CD8-positive, alpha-beta memory T cell (primary cell): ENCODE data around the gene MTOR. TPM values are rescaled to one million over a fixed set of nuclear protein-coding genes. Genes with fewer than 3 reads are reported as not detected.

ENCODE experiments used
- CTCF ChIA-PET: fragments of 350-600 bp; sonication (Branson Sonifier 250); formaldehyde crosslinking; loops from one replicate; lab custom pipeline; 2021; ENCODE audit warnings: antibody characterized with exemption; lab: Charles Lee
- POLR2A ChIA-PET: fragments of 350-600 bp; sonication (Branson Sonifier 250); formaldehyde crosslinking; loops from one replicate; lab custom pipeline; 2021; ENCODE audit warnings: antibody characterized with exemption; lab: Charles Lee
- DNase-seq, 5 donors: peaks; one replicate each; pipeline versions ENCODE4 v3.0.0 to v3.0.0-alpha.2; 2020 to 2022; ENCODE audit warnings: mixed read lengths in 1 of 5
- H3K27ac ChIP-seq: one replicate; pipeline ENCODE4 v1.7.0; 2013; ENCODE audit warnings: low read depth, mild to moderate bottlenecking, low read length, moderate library complexity
- H3K27me3 ChIP-seq: 2 replicates; pipeline ENCODE4 v1.7.0; 2013; ENCODE audit warnings: low read length, mild to moderate bottlenecking; ENCODE audit not compliant: insufficient read depth, poor library complexity, severe bottlenecking
- H3K36me3 ChIP-seq: 2 replicates; pipeline ENCODE4 v1.7.0; 2013; ENCODE audit warnings: mild to moderate bottlenecking, low read length, moderate library complexity; ENCODE audit not compliant: insufficient read depth
- H3K4me1 ChIP-seq: 2 replicates; pipeline ENCODE4 v1.7.0; 2013; ENCODE audit warnings: mild to moderate bottlenecking, low read length, moderate library complexity; ENCODE audit not compliant: insufficient read depth
- H3K4me3 ChIP-seq: 2 replicates; pipeline ENCODE4 v1.7.0; 2013; ENCODE audit warnings: mild to moderate bottlenecking, low read length
- H3K9me3 ChIP-seq: 2 replicates; pipeline ENCODE4 v1.7.0; 2013; ENCODE audit warnings: mild to moderate bottlenecking, low read length
- H3K27ac Mint-ChIP-seq, 8 donors: one replicate each; pipeline ENCODE4 v1.8.0; 2020 to 2021; ENCODE audit warnings: mixed read lengths in 8 of 8, mild to moderate bottlenecking in 6 of 8, inconsistent platforms in 3 of 8, moderate library complexity in 3 of 8
- H3K27me3 Mint-ChIP-seq, 2 donors: one replicate each; pipeline ENCODE4 v1.8.0; 2020 to 2021; ENCODE audit warnings: mixed read lengths in 2 of 2, mild to moderate bottlenecking in 1 of 2, moderate library complexity in 1 of 2
- H3K36me3 Mint-ChIP-seq, 3 donors: one replicate each; pipeline ENCODE4 v1.8.0; 2020 to 2021; ENCODE audit warnings: mixed read lengths in 3 of 3, inconsistent platforms in 1 of 3, mild to moderate bottlenecking in 1 of 3
- H3K4me1 Mint-ChIP-seq, 3 donors: one replicate each; pipeline ENCODE4 v1.8.0; 2020 to 2021; ENCODE audit warnings: mixed read lengths in 3 of 3, inconsistent platforms in 1 of 3, mild to moderate bottlenecking in 1 of 3
- H3K4me3 Mint-ChIP-seq, 7 donors: one replicate each; pipeline ENCODE4 v1.8.0; 2020 to 2021; ENCODE audit warnings: mixed read lengths in 7 of 7, mild to moderate bottlenecking in 6 of 7, moderate library complexity in 4 of 7, inconsistent platforms in 2 of 7
- H3K9me3 Mint-ChIP-seq, 5 donors: one replicate each; pipeline ENCODE4 v1.8.0; 2020 to 2022; ENCODE audit warnings: mixed read lengths in 5 of 5, mild to moderate bottlenecking in 3 of 5, moderate library complexity in 2 of 5, inconsistent platforms in 1 of 5
- polyA plus RNA-seq: library from polyadenylated mRNA; unstranded; fragments of 300-500 nt; fragmentation: Illumina TruSeq; gene quantifications from one replicate; pipeline ENCODE4 v1.2.3, GENCODE V29; 2021
- total RNA-seq, 2 experiments: library from RNA; stranded (reverse); gene quantifications; one replicate each; pipeline ENCODE4 v1.2.3, GENCODE V29; 2021

Gene MTOR
- total and polyA plus RNA-seq, 3 experiments from 2014 or later = 8.0 to 55.2 (median 53.9) TPM

- H3K27me3 ChIP-seq = no peaks in the 10 kb centered on the region
- no peaks in the 10 kb centered on the region for H3K4me1 ChIP-seq
- no peak overlapping the region for H3K27ac ChIP-seq
- H3K27ac Mint-ChIP-seq = no peak overlapping the region
- DNase-seq = no peak
- ChIA-PET POLR2A (no interaction called here), CTCF (interaction anchor here (1.5 kb wide), 1 partner anchor 160 kb away, joined by 4 read pairs; no protein-coding TSS in a partner anchor)
- H3K4me3 Mint-ChIP-seq = no peak overlapping the region
- peaks cover 13 to 83% (median 21%) of the 10 kb centered on the region in 3 donors for H3K36me3 Mint-ChIP-seq
- H3K36me3 ChIP-seq = peaks cover 61% of the 10 kb centered on the region
- H3K9me3 ChIP-seq = no peaks in the 10 kb centered on the region
- no peaks in the 10 kb centered on the region for H3K9me3 Mint-ChIP-seq
- no peak overlapping the region for H3K4me3 ChIP-seq
- H3K27me3 Mint-ChIP-seq = no peaks in the 10 kb centered on the region
- peaks cover 0 to 1% (median 0%) of the 10 kb centered on the region in 3 donors for H3K4me1 Mint-ChIP-seq
Measured at GRCh38 chr1:11197359-11197758, 65.0 kb downstream of the MTOR start.

- Mint-ChIP-seq H3K27ac (peak overlapping the region in 2 of 8 donors; percentile 4 to 50), H3K36me3 (peaks cover 13 to 86% (median 21%) of the 10 kb centered on the region in 3 donors), H3K27me3 (no peaks in the 10 kb centered on the region), H3K4me3 (no peak overlapping the region), H3K9me3 (no peaks in the 10 kb centered on the region), H3K4me1 (peaks cover 0 to 1% (median 0%) of the 10 kb centered on the region in 3 donors)
- Histone ChIP-seq H3K4me3 (no peak overlapping the region), H3K9me3 (no peaks in the 10 kb centered on the region), H3K27ac (no peak overlapping the region), H3K27me3 (no peaks in the 10 kb centered on the region), H3K36me3 (peaks cover 61% of the 10 kb centered on the region), H3K4me1 (no peaks in the 10 kb centered on the region)
- POLR2A ChIA-PET = no interaction called here
- DNase-seq = no peak
- CTCF ChIA-PET = interaction anchor here (1.5 kb wide), 1 partner anchor 159 kb away, joined by 4 read pairs; no protein-coding TSS in a partner anchor
Measured at GRCh38 chr1:11196945-11197344, 65.4 kb downstream of the MTOR start.

GRCh38 chr1:11194407-11195176 lies 67.8 kb downstream of the MTOR start:
- ChIA-PET CTCF (no interaction called here), POLR2A (no interaction called here)

GRCh38 chr1:11193376-11193775 lies 69.0 kb downstream of the MTOR start:
- Histone ChIP-seq H3K9me3 (no peaks in the 10 kb centered on the region), H3K36me3 (peaks cover 42% of the 10 kb centered on the region), H3K4me1 (no peaks in the 10 kb centered on the region), H3K27ac (no peak overlapping the region), H3K4me3 (no peak overlapping the region), H3K27me3 (no peaks in the 10 kb centered on the region)
- H3K4me1 Mint-ChIP-seq = no peaks in the 10 kb centered on the region
- POLR2A ChIA-PET = no interaction called here
- H3K4me3 Mint-ChIP-seq = no peak overlapping the region
- peaks cover 5 to 89% (median 17%) of the 10 kb centered on the region in 3 donors for H3K36me3 Mint-ChIP-seq
- H3K27me3 Mint-ChIP-seq = no peaks in the 10 kb centered on the region
- no peak overlapping the region for H3K27ac Mint-ChIP-seq
- CTCF ChIA-PET = no interaction called here
- no peaks in the 10 kb centered on the region for H3K9me3 Mint-ChIP-seq
- no peak for DNase-seq

More at GRCh38 chr1:11194407-11195176, 67.8 kb downstream of the MTOR start:
- Histone ChIP-seq H3K4me1 (no peaks in the 10 kb centered on the region), H3K4me3 (no peak overlapping the region), H3K9me3 (no peaks in the 10 kb centered on the region), H3K27ac (no peak overlapping the region), H3K27me3 (no peaks in the 10 kb centered on the region), H3K36me3 (peaks cover 49% of the 10 kb centered on the region)
- no peak overlapping the region for H3K4me3 Mint-ChIP-seq
- no peaks in the 10 kb centered on the region for H3K27me3 Mint-ChIP-seq
- peaks cover 0 to 1% (median 0%) of the 10 kb centered on the region in 3 donors for H3K4me1 Mint-ChIP-seq
- peak overlapping the region in 1 of 8 donors; percentile 34 for H3K27ac Mint-ChIP-seq
- DNase-seq = no peak
- peaks cover 13 to 91% (median 19%) of the 10 kb centered on the region in 3 donors for H3K36me3 Mint-ChIP-seq
- H3K9me3 Mint-ChIP-seq = no peaks in the 10 kb centered on the region

GRCh38 chr1:11188858-11189451 lies 73.4 kb downstream of the MTOR start, which contains the start of gene ANGPTL7:
TSS of gene ANGPTL7 (plus strand) at chr1:11189355. CDS start at chr1:11189580, 225 bp downstream.
- Histone ChIP-seq H3K36me3 (peaks cover 19% of the 10 kb centered on the region), H3K4me3 (no peak within 1 kb of the TSS), H3K9me3 (no peaks in the 10 kb centered on the region), H3K27ac (no peak within 1 kb of the TSS), H3K27me3 (no peaks in the 10 kb centered on the region), H3K4me1 (no peaks in the 10 kb centered on the region)
- Mint-ChIP-seq H3K36me3 (peaks cover 0 to 83% (median 9%) of the 10 kb centered on the region in 3 donors), H3K4me1 (no peaks in the 10 kb centered on the region), H3K4me3 (no peak within 1 kb of the TSS), H3K9me3 (no peaks in the 10 kb centered on the region), H3K27me3 (no peaks in the 10 kb centered on the region), H3K27ac (peak within 1 kb of the TSS in 2 of 8 donors; percentile 50 to 62)
- ChIA-PET CTCF (no interaction called here), POLR2A (no interaction called here)
- no peak for DNase-seq

GRCh38 chr1:11188381-11188780 lies 74.0 kb downstream of the MTOR start:
- no peak overlapping the region for H3K4me3 Mint-ChIP-seq
- H3K9me3 Mint-ChIP-seq = no peaks in the 10 kb centered on the region
- CTCF ChIA-PET = no interaction called here
- no peak for DNase-seq
- no peaks in the 10 kb centered on the region for H3K4me1 Mint-ChIP-seq
- Histone ChIP-seq H3K27me3 (no peaks in the 10 kb centered on the region), H3K9me3 (no peaks in the 10 kb centered on the region), H3K27ac (no peak overlapping the region), H3K36me3 (peaks cover 14% of the 10 kb centered on the region), H3K4me3 (no peak overlapping the region), H3K4me1 (no peaks in the 10 kb centered on the region)
- H3K27me3 Mint-ChIP-seq = no peaks in the 10 kb centered on the region
- peak overlapping the region in 2 of 8 donors; percentile 11 to 47 for H3K27ac Mint-ChIP-seq
- POLR2A ChIA-PET = no interaction called here
- peaks cover 0 to 78% (median 9%) of the 10 kb centered on the region in 3 donors for H3K36me3 Mint-ChIP-seq

- no peaks in the 10 kb centered on the region for H3K4me1 Mint-ChIP-seq
- Histone ChIP-seq H3K36me3 (peaks cover 9% of the 10 kb centered on the region), H3K27ac (no peak overlapping the region), H3K9me3 (no peaks in the 10 kb centered on the region), H3K4me3 (no peak overlapping the region), H3K4me1 (no peaks in the 10 kb centered on the region), H3K27me3 (no peaks in the 10 kb centered on the region)
- ChIA-PET POLR2A (no interaction called here), CTCF (no interaction called here)
- H3K27ac Mint-ChIP-seq = peak overlapping the region in 3 of 8 donors; percentile 11 to 71 (median 47)
- H3K27me3 Mint-ChIP-seq = no peaks in the 10 kb centered on the region
- H3K4me3 Mint-ChIP-seq = no peak overlapping the region
- no peak for DNase-seq
- peaks cover 0 to 77% (median 9%) of the 10 kb centered on the region in 3 donors for H3K36me3 Mint-ChIP-seq
- H3K9me3 Mint-ChIP-seq = no peaks in the 10 kb centered on the region
Measured at GRCh38 chr1:11187931-11188330, 74.4 kb downstream of the MTOR start.

GRCh38 chr1:11187494-11187893 lies 74.9 kb downstream of the MTOR start:
- ChIA-PET CTCF (no interaction called here), POLR2A (no interaction called here)
- Histone ChIP-seq H3K36me3 (peaks cover 5% of the 10 kb centered on the region), H3K4me3 (no peak overlapping the region), H3K4me1 (no peaks in the 10 kb centered on the region), H3K27me3 (no peaks in the 10 kb centered on the region), H3K27ac (no peak overlapping the region), H3K9me3 (no peaks in the 10 kb centered on the region)
- Mint-ChIP-seq H3K36me3 (peaks cover 0 to 78% (median 12%) of the 10 kb centered on the region in 3 donors), H3K4me3 (no peak overlapping the region), H3K27ac (peak overlapping the region in 1 of 8 donors; percentile 9), H3K27me3 (no peaks in the 10 kb centered on the region), H3K9me3 (no peaks in the 10 kb centered on the region), H3K4me1 (no peaks in the 10 kb centered on the region)
- no peak for DNase-seq
